SU-DHL-6 (cell line): ENCODE results near the gene REEP3.

Source experiments
- H2AFZ ChIP-seq: fragments of 200-600 bp; sonication (generic); 2 replicates; pipeline ENCODE4 v1.6.1; 2014; ENCODE audit warnings: low read depth, mild to moderate bottlenecking, moderate library complexity, mixed read lengths, antibody characterized with exemption, low read length; ENCODE audit not compliant: severe bottlenecking
- H3F3A ChIP-seq: fragments of 200-600 bp; shearing (Covaris generic); 2 replicates; pipeline ENCODE4 v1.6.0; 2016; ENCODE audit warnings: antibody characterized with exemption, mild to moderate bottlenecking; ENCODE audit not compliant: insufficient read depth
- H3K27ac ChIP-seq: fragments of 200-600 bp; sonication (generic); 2 replicates; pipeline ENCODE4 v1.5.1; 2016; ENCODE audit warnings: low read depth, mild to moderate bottlenecking, low read length, moderate library complexity, mixed read lengths
- H3K27me3 ChIP-seq: fragments of 200-600 bp; sonication (generic), shearing (Covaris generic); 2 replicates; pipeline ENCODE4 v1.6.0; 2014; ENCODE audit warnings: mild to moderate bottlenecking, low read length
- H3K36me3 ChIP-seq: fragments of 200-600 bp; sonication (generic); 2 replicates; pipeline ENCODE4 v1.6.1; 2014; ENCODE audit warnings: mild to moderate bottlenecking, low read length, mixed read lengths
- H3K4me2 ChIP-seq: fragments of 300-600, 200-600 bp; shearing (Covaris generic), sonication (generic); 2 replicates; pipeline ENCODE4 v1.6.0; 2014; ENCODE audit warnings: low read length, low read depth, mild to moderate bottlenecking; ENCODE audit not compliant: poor library complexity, severe bottlenecking
- H3K4me3 ChIP-seq: fragments of 200-600 bp; sonication (generic); 2 replicates; pipeline ENCODE4 v1.5.1; 2014; ENCODE audit warnings: antibody characterized with exemption, low read length, mild to moderate bottlenecking, mixed read lengths; ENCODE audit not compliant: insufficient read depth, poor library complexity, severe bottlenecking
- H3K79me2 ChIP-seq: fragments of 200-600 bp; sonication (generic); 2 replicates; pipeline ENCODE4 v1.6.1; 2014; ENCODE audit warnings: mild to moderate bottlenecking, low read length, moderate library complexity; ENCODE audit not compliant: insufficient read depth
- H3K9ac ChIP-seq: fragments of 200-600 bp; sonication (generic); 2 replicates; pipeline ENCODE4 v1.7.0; 2014; ENCODE audit warnings: mild to moderate bottlenecking, low read length
- H3K9me2 ChIP-seq: fragments of 200-600 bp; sonication (generic); replicated peaks from 2 replicates; pipeline ENCODE4 v1.6.1; 2014; ENCODE audit warnings: low read length; ENCODE audit not compliant: insufficient read depth
- H3K9me3 ChIP-seq: fragments of 200-600 bp; sonication (generic); 2 replicates; pipeline ENCODE4 v1.6.1; 2014; ENCODE audit warnings: low read length, mixed read lengths; ENCODE audit not compliant: insufficient read depth
- H4K20me1 ChIP-seq: fragments of 200-600 bp; sonication (generic); 2 replicates; pipeline ENCODE4 v1.6.1; 2014; ENCODE audit warnings: low read depth, mild to moderate bottlenecking, antibody characterized with exemption, low read length, moderate library complexity, mixed read lengths
- EZH2phosphoT487 ChIP-seq: fragments of 200-600 bp; sonication (generic), shearing (Covaris generic); conservative IDR thresholded peaks from 2 replicates; pipeline ENCODE4 v1.6.1; 2018; ENCODE audit warnings: mild to moderate bottlenecking, antibody characterized with exemption, low read length, moderate library complexity, mixed read lengths
- TF ChIP-seq, protein P1 (sequence below): fragments of 200-600 bp; sonication (generic); IDR thresholded peaks from one replicate; pipeline ENCODE4 v1.5.1; 2017; ENCODE audit warnings: antibody characterized with exemption, mild to moderate bottlenecking, low read length, moderate library complexity; ENCODE audit not compliant: insufficient read depth, poor library complexity, severe bottlenecking

The REEP3 gene

DNA sequence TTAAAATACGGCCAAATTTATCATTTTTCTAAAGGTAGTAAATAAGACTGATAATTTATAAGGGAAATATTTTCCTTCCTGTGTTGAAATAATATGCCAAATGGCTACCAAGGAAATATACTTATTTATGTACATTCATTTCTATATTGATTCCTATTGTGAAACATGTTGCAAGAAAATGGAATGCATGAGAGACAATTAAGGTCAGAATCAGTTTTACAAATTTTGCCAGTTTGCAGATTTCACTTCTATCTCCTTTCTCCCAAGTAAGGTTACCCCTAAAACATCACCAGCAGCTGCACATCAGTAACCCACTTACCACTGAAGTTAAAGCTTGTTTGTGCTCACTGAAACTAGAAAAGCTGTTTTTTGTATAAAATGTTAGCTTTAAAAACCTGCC lies 19.2 kb upstream of the REEP3 start:
- no peak overlapping the region for H3K4me2 ChIP-seq
- no peak overlapping the region for H3K4me3 ChIP-seq
- peaks cover 20% of the 10 kb centered on the region; the same call in 1 of the 2 replicates for H3K79me2 ChIP-seq
- no peaks in the 10 kb centered on the region for H3F3A ChIP-seq
- H3K9ac ChIP-seq, result no peak overlapping the region
- H3K27me3 ChIP-seq, result no peaks in the 10 kb centered on the region
- no peaks in the 10 kb centered on the region for H3K9me3 ChIP-seq
- H3K9me2 ChIP-seq, result no peaks in the 10 kb centered on the region
- H3K36me3 ChIP-seq, result no peaks in the 10 kb centered on the region
- TF ChIP-seq, protein P1, sequence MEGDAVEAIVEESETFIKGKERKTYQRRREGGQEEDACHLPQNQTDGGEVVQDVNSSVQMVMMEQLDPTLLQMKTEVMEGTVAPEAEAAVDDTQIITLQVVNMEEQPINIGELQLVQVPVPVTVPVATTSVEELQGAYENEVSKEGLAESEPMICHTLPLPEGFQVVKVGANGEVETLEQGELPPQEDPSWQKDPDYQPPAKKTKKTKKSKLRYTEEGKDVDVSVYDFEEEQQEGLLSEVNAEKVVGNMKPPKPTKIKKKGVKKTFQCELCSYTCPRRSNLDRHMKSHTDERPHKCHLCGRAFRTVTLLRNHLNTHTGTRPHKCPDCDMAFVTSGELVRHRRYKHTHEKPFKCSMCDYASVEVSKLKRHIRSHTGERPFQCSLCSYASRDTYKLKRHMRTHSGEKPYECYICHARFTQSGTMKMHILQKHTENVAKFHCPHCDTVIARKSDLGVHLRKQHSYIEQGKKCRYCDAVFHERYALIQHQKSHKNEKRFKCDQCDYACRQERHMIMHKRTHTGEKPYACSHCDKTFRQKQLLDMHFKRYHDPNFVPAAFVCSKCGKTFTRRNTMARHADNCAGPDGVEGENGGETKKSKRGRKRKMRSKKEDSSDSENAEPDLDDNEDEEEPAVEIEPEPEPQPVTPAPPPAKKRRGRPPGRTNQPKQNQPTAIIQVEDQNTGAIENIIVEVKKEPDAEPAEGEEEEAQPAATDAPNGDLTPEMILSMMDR, result no peak
- H2AFZ ChIP-seq, result no peak overlapping the region
- H3K27ac ChIP-seq, result no peak overlapping the region
- no peaks in the 10 kb centered on the region for H4K20me1 ChIP-seq

DNA sequence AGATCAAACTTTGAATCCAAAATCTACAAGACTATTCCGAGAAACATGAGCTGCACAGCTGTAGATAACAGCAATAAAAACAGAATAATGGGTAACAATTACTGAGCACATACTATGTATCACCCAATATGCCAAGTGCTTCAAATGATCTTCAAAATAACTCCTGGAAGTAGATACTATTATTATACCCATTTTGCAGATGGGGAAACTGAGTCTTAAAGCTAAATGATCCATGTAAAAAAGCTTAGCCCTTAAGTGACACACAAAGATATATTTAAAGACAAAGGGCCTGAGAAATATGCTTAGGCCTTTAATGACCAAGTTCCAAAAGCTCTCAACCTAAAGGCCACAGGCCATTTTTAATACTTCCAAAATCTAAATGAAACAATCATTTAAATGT lies 18.4 kb upstream of the REEP3 start:
- Histone ChIP-seq H3K79me2 (peaks cover 20% of the 10 kb centered on the region; the same call in 1 of the 2 replicates), H3K4me2 (no peak overlapping the region)

DNA sequence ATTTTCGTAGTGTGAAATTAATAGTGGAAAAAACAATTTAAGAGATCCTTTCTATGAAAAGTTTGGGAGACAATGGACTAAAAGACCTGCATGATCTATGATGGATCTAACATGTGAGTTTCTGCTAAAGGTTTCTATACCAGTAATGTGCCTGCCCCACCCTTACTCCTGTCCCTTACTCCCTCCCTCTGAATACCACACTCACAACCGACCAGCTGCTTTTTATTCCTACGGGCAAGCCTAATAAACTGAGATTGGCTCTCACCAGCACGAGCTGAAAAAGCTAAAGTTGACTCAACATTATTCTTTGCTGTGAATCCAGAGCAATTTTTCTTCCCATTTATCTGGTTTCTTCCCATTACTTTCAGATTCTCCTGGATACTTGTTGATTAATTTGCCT lies 17.8 kb upstream of the REEP3 start:
- Histone ChIP-seq H3K9me2 (no peaks in the 10 kb centered on the region), H3K9ac (no peak overlapping the region), H3K9me3 (no peaks in the 10 kb centered on the region), H2AFZ (no peak overlapping the region), H3F3A (no peaks in the 10 kb centered on the region), H3K4me2 (no peak overlapping the region), H3K27me3 (no peaks in the 10 kb centered on the region), H4K20me1 (no peaks in the 10 kb centered on the region), H3K4me3 (no peak overlapping the region), H3K36me3 (no peaks in the 10 kb centered on the region), H3K79me2 (peaks cover 20% of the 10 kb centered on the region; the same call in 1 of the 2 replicates), H3K27ac (no peak overlapping the region)
- TF ChIP-seq EZH2phosphoT487, result no peak
- TF ChIP-seq, protein P1, result no peak

More for the DNA sequence above, 18.4 kb upstream of the REEP3 start:
- no peak overlapping the region for H3K4me3 ChIP-seq
- TF ChIP-seq EZH2phosphoT487, result no peak
- TF ChIP-seq, protein P1, result no peak
- no peaks in the 10 kb centered on the region for H3F3A ChIP-seq
- H3K27ac ChIP-seq, result no peak overlapping the region
- H3K9ac ChIP-seq, result no peak overlapping the region
- no peaks in the 10 kb centered on the region for H4K20me1 ChIP-seq
- H3K9me2 ChIP-seq, result no peaks in the 10 kb centered on the region
- no peak overlapping the region for H2AFZ ChIP-seq
- no peaks in the 10 kb centered on the region for H3K36me3 ChIP-seq
- H3K27me3 ChIP-seq, result no peaks in the 10 kb centered on the region
- no peaks in the 10 kb centered on the region for H3K9me3 ChIP-seq
